Endometrium (tissue), 2 donors: ENCODE measurements around the gene GLYR1.

Source experiments
- FAIRE-seq: peaks from 2 replicates; lab custom pipeline; 2012; peaks lifted over from hg19 to GRCh38; lab: Jason Lieb, UNC
- donor health status: control.
- donor health status: control.

Gene GLYR1

GRCh38 chr16:4805231-4805630 lies 41.9 kb downstream of the GLYR1 start:
- no peak for FAIRE-seq

DNA sequence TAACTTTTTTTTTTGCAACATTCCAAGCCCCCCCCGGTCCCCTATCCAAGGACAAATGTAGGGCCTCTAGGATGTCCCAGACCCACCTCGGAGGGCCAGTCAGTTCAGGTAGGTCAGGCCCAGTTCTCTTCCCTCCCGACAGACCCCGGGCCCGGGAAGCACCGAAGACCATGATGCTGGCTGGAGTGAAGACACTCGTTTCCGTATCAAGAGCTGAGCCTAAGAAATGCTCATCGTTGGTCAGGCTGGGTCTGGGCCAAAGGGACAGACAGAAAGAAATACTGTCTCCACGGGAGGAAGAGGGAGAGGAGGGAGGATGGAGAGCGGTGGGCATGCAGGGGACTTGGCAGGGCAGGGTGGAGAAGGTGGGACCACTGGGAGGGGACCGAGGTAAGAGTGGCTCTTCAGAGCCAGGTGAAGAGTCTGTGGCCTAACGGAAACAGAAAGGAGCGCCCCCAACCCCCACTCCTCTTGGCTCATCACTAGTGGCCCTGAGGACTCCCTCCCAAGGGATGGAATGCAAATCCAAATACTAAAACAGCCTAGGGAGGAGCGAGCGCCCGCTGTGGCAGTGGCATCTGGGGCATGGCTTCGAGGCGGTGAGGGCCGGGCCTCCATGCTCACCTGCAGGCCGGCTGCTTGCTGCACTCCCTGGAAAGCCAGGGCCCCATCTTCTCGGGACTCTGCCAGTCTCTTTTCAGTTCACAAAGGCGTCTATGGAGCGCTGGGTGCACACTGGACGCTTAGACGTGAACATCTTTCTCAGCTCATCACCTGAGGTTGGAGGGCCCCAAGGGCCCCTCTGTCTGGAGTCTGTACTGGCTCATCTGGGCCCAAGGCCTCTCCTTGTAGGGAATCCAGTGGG lies 43.0 kb downstream of the GLYR1 start:
- no peak for FAIRE-seq

DNA sequence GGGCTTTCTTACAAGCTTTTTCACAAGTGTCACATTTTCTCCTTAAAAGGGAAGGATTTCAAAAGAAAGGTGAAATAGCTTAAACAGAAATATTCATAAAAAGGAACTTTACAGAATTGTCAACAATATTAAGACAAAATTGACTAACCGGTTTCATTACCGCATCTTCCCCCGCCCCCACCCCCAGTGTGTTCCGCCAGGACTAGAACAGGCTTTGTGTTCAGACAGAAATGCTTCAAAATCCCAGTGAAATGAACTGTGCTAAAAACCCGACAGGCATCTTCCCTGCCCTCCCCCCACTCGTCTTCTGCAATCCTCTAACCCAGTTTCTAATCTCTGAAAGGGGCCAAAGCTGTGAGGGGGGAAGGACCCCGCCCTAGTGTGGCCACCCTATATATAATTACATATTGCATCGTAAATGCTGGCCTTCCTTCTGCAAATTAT lies 43.7 kb downstream of the GLYR1 start:
- no peak for FAIRE-seq

DNA sequence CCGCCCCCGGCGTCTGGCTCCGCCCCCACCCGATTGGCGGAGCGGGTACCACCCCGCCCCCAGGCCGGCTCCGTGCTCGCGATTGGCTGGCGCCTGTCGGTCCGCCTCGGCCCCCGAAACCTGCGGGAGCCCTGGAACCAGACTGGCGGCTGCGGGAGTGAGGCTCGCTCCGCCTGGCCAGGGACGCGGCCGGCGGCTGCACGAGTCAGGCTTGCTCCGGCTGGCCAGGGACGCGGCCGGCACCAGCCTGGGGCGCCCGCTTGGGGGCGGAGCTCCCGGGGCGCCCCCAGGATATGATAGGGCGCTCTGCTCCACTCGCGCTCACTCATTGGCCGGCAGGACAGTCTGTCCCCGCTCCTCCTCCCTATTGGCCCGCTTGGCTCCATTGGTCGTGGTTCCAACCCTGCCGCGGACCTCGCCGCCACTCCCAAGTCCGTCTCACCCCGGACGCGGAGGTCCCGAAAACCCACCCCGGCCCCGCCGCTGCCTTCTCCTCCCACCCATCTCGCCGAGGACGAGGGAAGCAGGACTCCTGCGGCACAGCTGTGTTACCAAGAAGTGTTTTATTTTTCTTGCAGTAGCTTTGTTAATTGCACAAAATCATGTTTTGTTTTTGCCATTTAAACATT lies 44.3 kb downstream of the GLYR1 start:
- FAIRE-seq, result no peak

DNA sequence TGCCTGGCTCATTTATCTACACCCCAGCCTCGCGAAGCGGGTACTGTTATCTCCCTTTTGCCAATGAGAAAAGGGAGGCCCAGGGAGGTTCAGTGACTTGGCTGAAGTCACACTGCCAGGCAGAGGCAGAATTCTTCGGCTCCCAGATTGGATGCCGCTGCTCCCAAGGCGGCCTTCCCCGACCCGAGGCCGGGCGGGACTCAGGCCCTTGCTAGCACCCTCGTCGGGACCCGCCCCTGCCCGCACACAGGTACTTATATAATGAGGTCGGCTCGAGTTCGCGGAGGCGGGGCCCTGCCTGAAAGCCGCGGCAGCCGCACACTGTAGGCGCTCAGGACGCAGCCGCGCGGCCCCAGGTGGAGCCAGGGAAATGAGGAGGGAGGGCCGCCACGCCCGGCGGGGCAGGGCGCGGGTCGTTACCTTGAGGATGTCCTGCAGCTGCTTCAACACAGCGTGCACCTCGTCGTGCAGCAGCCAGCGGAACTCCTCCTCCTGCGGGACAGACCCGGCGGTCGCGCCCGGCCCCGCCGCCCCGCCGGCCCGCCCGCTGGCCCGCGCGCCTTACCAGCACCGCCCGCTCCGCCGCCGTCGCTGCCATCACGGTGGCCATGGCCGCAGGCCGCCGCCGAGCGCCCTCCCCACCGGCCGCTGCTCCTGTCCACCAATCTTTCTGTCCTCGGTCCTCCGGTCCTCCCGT lies 45.0 kb downstream of the GLYR1 start, which contains the start of gene ROGDI:
Gene ROGDI, minus strand, starts transcription at position 672 of the 697 bp plus-strand sequence. Its CDS starts 62 bp downstream, at position 610.
- no peak for FAIRE-seq

- no peak for FAIRE-seq
Observed at GRCh38 chr16:4801051-4801961, 45.8 kb downstream of the GLYR1 start.

GRCh38 chr16:4800290-4801041 lies 46.6 kb downstream of the GLYR1 start:
- no peak for FAIRE-seq

GRCh38 chr16:4799171-4799855 lies 47.8 kb downstream of the GLYR1 start:
- no peak for FAIRE-seq

DNA sequence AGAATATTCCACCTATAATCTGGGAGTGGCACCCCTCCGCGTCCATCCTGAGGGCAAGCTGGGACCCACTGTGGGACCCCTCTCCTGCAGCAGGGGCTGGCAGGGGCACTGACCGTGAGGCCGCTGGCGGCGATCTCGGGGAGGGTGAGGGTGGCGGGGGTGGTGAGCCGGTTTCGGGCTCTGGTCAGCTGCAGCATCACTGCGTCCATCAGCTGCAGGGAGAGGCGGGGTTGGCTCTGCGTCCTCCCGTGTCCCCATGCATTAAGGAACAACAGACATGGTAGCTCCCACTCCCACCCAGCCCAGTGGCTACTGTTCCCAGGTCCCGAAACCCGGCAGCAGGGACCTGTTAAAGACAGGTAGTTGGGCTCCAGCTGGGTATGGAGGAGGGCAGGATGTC lies 48.6 kb downstream of the GLYR1 start:
- FAIRE-seq, result no peak

- no peak for FAIRE-seq
Observed at GRCh38 chr16:4797805-4798252, 49.3 kb downstream of the GLYR1 start.

GRCh38 chr16:4796982-4797804 lies 49.9 kb downstream of the GLYR1 start:
- no peak for FAIRE-seq

GRCh38 chr16:4795828-4796572 lies 51.1 kb downstream of the GLYR1 start:
- no peak for FAIRE-seq

- no peak for FAIRE-seq
Observed at GRCh38 chr16:4795181-4795827, 51.8 kb downstream of the GLYR1 start, which contains the start of gene SMIM22. Gene SMIM22 (plus strand): TSS chr16:4795369. CDS start chr16:4795735, 366 bp downstream.

DNA sequence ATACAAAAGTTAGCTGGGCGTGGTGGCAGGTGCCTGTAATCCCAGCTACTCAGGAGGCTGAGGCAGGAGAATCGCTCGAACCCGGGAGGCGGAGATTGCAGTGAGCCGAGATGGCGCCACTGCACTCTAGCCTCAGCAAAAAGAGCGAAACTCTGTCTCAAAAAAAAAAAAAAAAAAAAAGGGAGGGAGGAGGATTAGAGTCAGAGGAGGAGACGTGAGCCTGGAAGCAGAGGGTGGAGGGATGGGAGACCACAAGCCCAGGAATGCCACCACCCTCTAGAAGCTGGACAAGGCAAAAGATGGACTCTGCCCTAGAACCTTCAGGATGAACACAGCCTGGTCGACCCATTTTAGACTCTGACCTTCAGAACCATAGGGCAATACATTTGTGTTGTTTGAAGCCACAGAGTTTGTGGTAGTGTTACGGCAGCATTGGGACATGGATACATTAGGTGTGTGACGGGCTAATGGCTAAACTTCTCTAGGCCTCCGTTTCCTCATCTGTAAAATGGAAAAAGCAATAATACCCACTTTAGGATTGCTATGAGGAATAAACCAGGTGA lies 54.1 kb downstream of the GLYR1 start:
- FAIRE-seq, result no peak

DNA sequence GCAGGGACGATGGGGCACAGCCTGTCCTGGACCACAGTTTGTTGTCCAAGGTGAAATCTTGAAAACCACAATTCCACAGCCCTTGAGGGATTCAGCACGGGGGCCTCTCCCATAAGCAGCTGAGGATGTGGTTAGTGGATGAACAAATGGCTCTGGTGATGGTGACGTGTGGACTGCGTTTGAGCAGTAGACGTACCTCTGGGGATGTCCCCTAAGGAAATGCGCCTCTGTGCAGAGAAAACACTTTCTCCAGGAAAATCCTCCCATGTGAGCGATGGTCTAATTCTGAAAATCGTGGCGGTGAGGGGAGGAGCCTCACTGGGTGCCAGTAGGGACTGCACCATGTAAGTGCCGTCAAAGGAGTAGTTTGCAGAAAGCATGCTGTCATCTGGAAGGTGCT lies 56.2 kb downstream of the GLYR1 start:
- no peak for FAIRE-seq

DNA sequence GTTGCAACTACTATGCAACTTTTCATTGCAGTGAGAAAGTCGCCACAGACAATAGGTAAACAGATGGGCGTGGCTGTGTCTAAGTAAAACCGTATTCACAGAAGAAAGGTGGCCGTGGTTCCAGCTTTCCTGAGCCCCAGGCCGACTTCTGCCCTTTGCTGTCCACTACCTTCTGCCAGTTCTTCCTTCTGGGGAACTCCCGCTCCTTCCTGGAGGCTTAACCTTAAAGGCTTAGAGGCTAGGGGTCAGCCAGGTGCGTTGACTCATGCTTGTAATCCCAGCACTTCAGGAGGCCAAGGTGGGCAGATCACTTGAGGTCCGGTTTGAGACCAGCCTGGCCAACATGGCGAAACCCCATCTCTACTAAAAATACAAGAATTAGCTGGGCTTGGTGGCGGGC lies 56.8 kb downstream of the GLYR1 start:
- FAIRE-seq, result no peak

- FAIRE-seq, result no peak
Observed at GRCh38 chr16:4788910-4789309, 58.2 kb downstream of the GLYR1 start.

DNA sequence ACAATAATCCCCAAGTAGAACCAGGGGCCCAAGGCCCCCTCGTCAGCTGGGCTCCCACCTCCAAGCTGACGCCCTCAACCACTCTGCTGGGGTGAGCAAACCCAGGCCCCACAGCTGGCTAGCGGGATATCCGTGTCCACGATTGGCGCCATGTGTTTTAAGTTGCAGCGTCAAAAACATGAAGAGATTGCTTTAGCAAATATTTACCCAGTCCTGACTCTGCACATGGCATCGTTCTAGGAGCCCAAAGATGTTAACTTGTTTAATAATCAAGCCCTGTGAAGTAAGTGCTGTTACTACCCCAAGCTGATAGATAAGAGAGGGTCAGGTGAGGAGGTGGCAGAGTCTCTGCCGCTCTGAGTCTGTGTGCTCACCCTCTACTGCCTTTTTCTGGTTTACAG lies 58.6 kb downstream of the GLYR1 start:
- FAIRE-seq, result no peak
